ENCODE data around the gene ITM2B.
A peak's percentile ranks its signal among the peaks of the same experiment; 100 is the strongest.
"Not testable (repeated sequence)": the region's sequence is repeated elsewhere in the genome, so short reads cannot be mapped to it uniquely, and the experiment has no call there.

The ITM2B gene

GRCh38 chr13:48230541-48230940 lies 2.5 kb upstream of the ITM2B start:
- H3K4me3 ChIP-seq (ENCODE audit: low read depth, low read length): no peak overlapping the region

GRCh38 chr13:48231080-48231479 lies 1.9 kb upstream of the ITM2B start:
- Histone ChIP-seq H3K4me3 (ENCODE audit: low read depth, low read length) (no peak overlapping the region), H3K9me3 (ENCODE audit: control insufficient read depth, insufficient read depth, low read depth, low read length) (no peaks in the 10 kb centered on the region), H3K36me3 (ENCODE audit: control insufficient read depth, insufficient read depth, low read length) (peaks cover 4% of the 10 kb centered on the region; the same call in 1 of the 2 replicates), H3K27me3 (ENCODE audit: control insufficient read depth, insufficient read depth, low read length) (no peaks in the 10 kb centered on the region), H3K27ac (ENCODE audit: low read depth, low read length) (no peak overlapping the region), H3K9ac (ENCODE audit: low read length) (no peak overlapping the region), H3K4me1 (ENCODE audit: control insufficient read depth, insufficient read depth, low read length) (peaks cover 17% of the 10 kb centered on the region)

More at GRCh38 chr13:48230541-48230940, 2.5 kb upstream of the ITM2B start:
- no peaks in the 10 kb centered on the region for H3K9me3 ChIP-seq (ENCODE audit: control insufficient read depth, insufficient read depth, low read depth, low read length)
- no peaks in the 10 kb centered on the region for H3K27me3 ChIP-seq (ENCODE audit: control insufficient read depth, insufficient read depth, low read length)
- H3K4me1 ChIP-seq (ENCODE audit: control insufficient read depth, insufficient read depth, low read length): peaks cover 13% of the 10 kb centered on the region
- no peak overlapping the region for H3K9ac ChIP-seq (ENCODE audit: low read length)
- H3K36me3 ChIP-seq (ENCODE audit: control insufficient read depth, insufficient read depth, low read length): peaks cover 4% of the 10 kb centered on the region; the same call in 1 of the 2 replicates
- H3K27ac ChIP-seq (ENCODE audit: low read depth, low read length): no peak overlapping the region

- no peaks in the 10 kb centered on the region for H3K9me3 ChIP-seq (ENCODE audit: control insufficient read depth, insufficient read depth, low read depth, low read length)
- no peak overlapping the region for H3K9ac ChIP-seq (ENCODE audit: low read length)
- peaks cover 25% of the 10 kb centered on the region for H3K4me1 ChIP-seq (ENCODE audit: control insufficient read depth, insufficient read depth, low read length)
- peaks cover 4% of the 10 kb centered on the region; the same call in 1 of the 2 replicates for H3K36me3 ChIP-seq (ENCODE audit: control insufficient read depth, insufficient read depth, low read length)
- no peak overlapping the region for H3K27ac ChIP-seq (ENCODE audit: low read depth, low read length)
- no peaks in the 10 kb centered on the region for H3K27me3 ChIP-seq (ENCODE audit: control insufficient read depth, insufficient read depth, low read length)
- peak overlapping the region; percentile 98; the same call in 1 of the 2 replicates for H3K4me3 ChIP-seq (ENCODE audit: low read depth, low read length)
Measured at GRCh38 chr13:48231933-48232332, 1.1 kb upstream of the ITM2B start.

- Histone ChIP-seq H3K27me3 (ENCODE audit: control insufficient read depth, insufficient read depth, low read length) (no peaks in the 10 kb centered on the region), H3K27ac (ENCODE audit: low read depth, low read length) (peak overlapping the region; percentile 36; the same call in 1 of the 2 replicates), H3K4me1 (ENCODE audit: control insufficient read depth, insufficient read depth, low read length) (peaks cover 31% of the 10 kb centered on the region), H3K9ac (ENCODE audit: low read length) (peak overlapping the region; percentile 78), H3K4me3 (ENCODE audit: low read depth, low read length) (peak overlapping the region; percentile 98), H3K9me3 (ENCODE audit: control insufficient read depth, insufficient read depth, low read depth, low read length) (no peaks in the 10 kb centered on the region), H3K36me3 (ENCODE audit: control insufficient read depth, insufficient read depth, low read length) (peaks cover 7% of the 10 kb centered on the region)
Measured at GRCh38 chr13:48232420-48233045, 473 bp upstream of the ITM2B start.

- Histone ChIP-seq H3K27ac (ENCODE audit: low read depth, low read length) (peak overlapping the region; percentile 96; the same call in 1 of the 2 replicates), H3K9ac (ENCODE audit: low read length) (peak overlapping the region; percentile 96), H3K27me3 (ENCODE audit: control insufficient read depth, insufficient read depth, low read length) (no peaks in the 10 kb centered on the region), H3K36me3 (ENCODE audit: control insufficient read depth, insufficient read depth, low read length) (peaks cover 7% of the 10 kb centered on the region), H3K9me3 (ENCODE audit: control insufficient read depth, insufficient read depth, low read depth, low read length) (no peaks in the 10 kb centered on the region), H3K4me3 (ENCODE audit: low read depth, low read length) (peak overlapping the region; percentile 98), H3K4me1 (ENCODE audit: control insufficient read depth, insufficient read depth, low read length) (peaks cover 41% of the 10 kb centered on the region)
Measured at GRCh38 chr13:48233889-48234488, 983 bp downstream of the ITM2B start.

- H3K27ac ChIP-seq (ENCODE audit: low read depth, low read length): peak overlapping the region; percentile 96
- H3K4me3 ChIP-seq (ENCODE audit: low read depth, low read length): peak overlapping the region; percentile 98
- no peaks in the 10 kb centered on the region for H3K9me3 ChIP-seq (ENCODE audit: control insufficient read depth, insufficient read depth, low read depth, low read length)
- peak overlapping the region; percentile 96 for H3K9ac ChIP-seq (ENCODE audit: low read length)
- H3K36me3 ChIP-seq (ENCODE audit: control insufficient read depth, insufficient read depth, low read length): peaks cover 14% of the 10 kb centered on the region
- H3K4me1 ChIP-seq (ENCODE audit: control insufficient read depth, insufficient read depth, low read length): peaks cover 44% of the 10 kb centered on the region
- no peaks in the 10 kb centered on the region for H3K27me3 ChIP-seq (ENCODE audit: control insufficient read depth, insufficient read depth, low read length)
Measured at GRCh38 chr13:48234566-48235340, 1.7 kb downstream of the ITM2B start.

- peak overlapping the region; percentile 98 for H3K4me3 ChIP-seq (ENCODE audit: low read depth, low read length)
- H3K27me3 ChIP-seq (ENCODE audit: control insufficient read depth, insufficient read depth, low read length): no peaks in the 10 kb centered on the region
- H3K4me1 ChIP-seq (ENCODE audit: control insufficient read depth, insufficient read depth, low read length): peaks cover 44% of the 10 kb centered on the region
- H3K36me3 ChIP-seq (ENCODE audit: control insufficient read depth, insufficient read depth, low read length): peaks cover 18% of the 10 kb centered on the region
- peak overlapping the region; percentile 51 for H3K27ac ChIP-seq (ENCODE audit: low read depth, low read length)
- no peaks in the 10 kb centered on the region for H3K9me3 ChIP-seq (ENCODE audit: control insufficient read depth, insufficient read depth, low read depth, low read length)
- H3K9ac ChIP-seq (ENCODE audit: low read length): peak overlapping the region; percentile 63
Measured at GRCh38 chr13:48235341-48236135, 2.5 kb downstream of the ITM2B start.

- peak overlapping the region; percentile 8 for H3K9ac ChIP-seq (ENCODE audit: low read length)
- peaks cover 44% of the 10 kb centered on the region for H3K4me1 ChIP-seq (ENCODE audit: control insufficient read depth, insufficient read depth, low read length)
- H3K4me3 ChIP-seq (ENCODE audit: low read depth, low read length): peak overlapping the region; percentile 98; the same call in 1 of the 2 replicates
- peaks cover 26% of the 10 kb centered on the region for H3K36me3 ChIP-seq (ENCODE audit: control insufficient read depth, insufficient read depth, low read length)
- peak overlapping the region; percentile 37; the same call in 1 of the 2 replicates for H3K27ac ChIP-seq (ENCODE audit: low read depth, low read length)
- H3K9me3 ChIP-seq (ENCODE audit: control insufficient read depth, insufficient read depth, low read depth, low read length): no peaks in the 10 kb centered on the region
- H3K27me3 ChIP-seq (ENCODE audit: control insufficient read depth, insufficient read depth, low read length): no peaks in the 10 kb centered on the region
Measured at GRCh38 chr13:48236528-48237353, 3.7 kb downstream of the ITM2B start.

GRCh38 chr13:48239369-48239768 lies 6.4 kb downstream of the ITM2B start:
- peaks cover 32% of the 10 kb centered on the region; the same call in 1 of the 2 replicates for H3K36me3 ChIP-seq (ENCODE audit: control insufficient read depth, insufficient read depth, low read length)
- not testable (repeated sequence) for H3K27ac ChIP-seq (ENCODE audit: low read depth, low read length); H3K27me3 ChIP-seq (ENCODE audit: control insufficient read depth, insufficient read depth, low read length); H3K9me3 ChIP-seq (ENCODE audit: control insufficient read depth, insufficient read depth, low read depth, low read length); H3K4me3 ChIP-seq (ENCODE audit: low read depth, low read length); H3K9ac ChIP-seq (ENCODE audit: low read length)
- peaks cover 37% of the 10 kb centered on the region for H3K4me1 ChIP-seq (ENCODE audit: control insufficient read depth, insufficient read depth, low read length)

GRCh38 chr13:48241651-48242050 lies 8.6 kb downstream of the ITM2B start:
- Histone ChIP-seq H3K4me1 (ENCODE audit: control insufficient read depth, insufficient read depth, low read length) (peaks cover 22% of the 10 kb centered on the region), H3K27ac (ENCODE audit: low read depth, low read length) (no peak overlapping the region), H3K27me3 (ENCODE audit: control insufficient read depth, insufficient read depth, low read length) (no peaks in the 10 kb centered on the region), H3K9ac (ENCODE audit: low read length) (no peak overlapping the region), H3K4me3 (ENCODE audit: low read depth, low read length) (no peak overlapping the region), H3K36me3 (ENCODE audit: control insufficient read depth, insufficient read depth, low read length) (peaks cover 34% of the 10 kb centered on the region; the same call in 1 of the 2 replicates), H3K9me3 (ENCODE audit: control insufficient read depth, insufficient read depth, low read depth, low read length) (no peaks in the 10 kb centered on the region)

Measured in HUES6 (cell line).